ENCODE results near the gene HLF.

The HLF gene

DNA sequence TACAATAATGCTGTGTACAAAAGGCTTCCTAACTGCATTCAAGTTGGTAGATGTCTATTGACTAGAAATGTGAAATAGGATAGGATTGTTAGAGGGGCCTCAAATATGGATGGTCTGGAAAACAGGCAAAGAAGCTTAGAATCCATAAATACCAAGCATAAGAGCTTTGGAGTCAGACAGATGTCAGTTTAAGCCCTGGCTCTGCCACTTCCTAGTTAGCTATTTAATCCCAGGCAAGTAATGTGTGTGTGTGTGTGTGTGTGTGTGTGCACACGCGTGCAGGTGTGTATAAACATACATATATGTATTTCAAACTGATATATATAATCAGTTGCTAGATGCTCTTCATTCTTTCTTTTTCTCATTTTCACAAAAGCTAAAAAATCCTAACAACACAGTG is 90.2 kb downstream of the HLF start:
- no peak for DNase-seq (ENCODE audit: low read depth in 3 of 3)

DNA sequence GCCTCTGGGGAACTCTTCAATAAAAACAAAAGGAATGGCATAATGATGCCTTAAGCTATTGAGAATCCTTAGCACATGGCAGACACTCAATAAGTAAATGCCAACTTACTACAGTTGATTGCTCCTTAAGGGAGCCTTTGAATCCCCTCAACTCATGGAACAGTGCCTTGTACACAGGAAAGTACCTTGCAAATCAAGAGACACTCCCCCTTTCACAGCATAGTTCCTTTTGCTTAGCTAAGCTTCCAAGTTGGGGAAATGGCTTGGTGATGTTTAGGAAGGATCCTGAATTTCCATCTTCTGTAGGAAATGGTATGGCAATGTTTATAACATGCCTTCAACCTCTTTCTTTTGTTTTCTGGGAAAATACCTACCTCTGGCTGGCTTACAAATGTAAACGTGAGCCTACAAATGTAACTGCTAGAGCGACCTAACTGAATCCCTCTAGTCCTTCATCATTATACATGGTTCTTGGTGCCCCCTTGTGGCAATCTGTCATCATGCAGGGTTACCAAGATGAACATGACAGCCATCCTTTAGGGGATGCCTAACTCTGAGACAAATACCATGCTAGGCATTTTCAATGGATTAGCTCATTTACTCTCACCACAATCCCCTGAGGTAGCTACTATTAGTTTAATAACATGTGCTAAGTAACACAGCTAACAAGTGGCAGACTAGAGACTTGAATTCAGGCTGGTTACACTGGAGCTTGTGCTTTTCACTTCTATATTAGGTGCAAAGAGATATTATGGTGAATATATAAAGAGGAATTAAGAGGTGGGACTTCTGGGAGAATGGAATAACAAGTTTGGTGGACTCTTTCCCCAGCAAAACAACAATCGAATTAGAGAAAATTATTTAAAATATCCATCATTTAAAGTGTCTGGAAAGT is 91.9 kb downstream of the HLF start:
- peak; percentile 35 to 66 (median 48) for DNase-seq (ENCODE audit: low read depth in 3 of 3)

DNA sequence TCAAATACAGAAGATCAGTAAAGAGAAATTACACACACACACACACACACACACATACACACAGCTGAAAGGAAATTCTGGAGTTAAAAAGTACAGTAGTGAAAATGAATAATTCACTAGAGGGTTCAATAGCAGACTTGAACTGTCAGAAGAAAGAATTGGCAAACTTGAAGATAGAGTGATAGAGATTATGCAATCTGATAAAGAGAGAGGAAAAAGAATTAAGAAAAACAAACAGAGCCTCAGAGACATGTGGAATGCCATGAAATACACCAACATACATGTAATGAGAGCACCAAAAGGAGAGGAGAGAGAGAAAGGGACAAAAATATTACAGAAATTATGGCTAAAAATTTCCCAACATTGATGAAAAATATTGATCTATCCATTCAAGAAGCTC is 96.2 kb downstream of the HLF start:
- no peak for DNase-seq (ENCODE audit: low read depth in 3 of 3)

DNA sequence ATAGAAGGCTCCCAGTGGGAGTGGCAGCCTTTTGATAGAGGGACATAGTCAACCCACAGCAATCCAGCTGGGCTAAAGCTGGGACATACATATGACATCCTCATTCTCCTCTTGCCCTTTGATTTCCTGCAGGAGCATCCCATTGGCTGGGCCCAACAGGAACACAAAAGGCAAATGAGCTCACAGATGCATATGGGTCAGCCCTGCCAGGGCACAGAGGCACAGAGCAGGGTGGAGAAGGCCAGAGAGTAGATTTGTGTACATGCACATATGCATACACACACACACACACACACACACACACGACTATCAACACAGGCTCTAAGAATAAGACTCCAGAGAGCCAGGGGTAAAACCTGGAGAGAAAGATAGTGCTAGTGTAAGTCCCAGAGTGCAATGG is 98.3 kb downstream of the HLF start:
- DNase-seq (ENCODE audit: low read depth in 3 of 3), result no peak

DNA sequence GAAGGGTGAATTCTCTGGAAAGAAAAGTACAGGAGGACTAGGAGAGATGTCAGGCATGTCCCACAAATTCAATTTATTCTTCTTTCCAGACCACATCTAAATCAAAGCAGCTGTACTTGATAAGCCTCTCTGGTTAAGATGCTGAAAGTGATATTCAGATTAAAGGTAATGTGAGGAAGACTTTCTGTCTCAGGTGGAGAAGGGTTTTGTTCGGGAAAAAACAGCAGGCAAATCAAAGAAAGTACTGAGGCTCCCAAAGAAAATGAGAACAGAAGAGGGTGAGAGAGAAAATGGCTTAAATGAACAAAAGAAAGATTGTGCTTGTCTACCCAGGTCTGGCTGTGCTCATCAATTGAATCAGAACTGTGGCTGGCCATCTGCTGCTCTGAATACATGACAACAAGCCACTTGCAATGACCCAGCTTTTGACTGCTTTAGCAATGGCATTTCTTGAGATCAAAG is 101.3 kb downstream of the HLF start:
- no peak for DNase-seq (ENCODE audit: low read depth in 3 of 3)

DNA sequence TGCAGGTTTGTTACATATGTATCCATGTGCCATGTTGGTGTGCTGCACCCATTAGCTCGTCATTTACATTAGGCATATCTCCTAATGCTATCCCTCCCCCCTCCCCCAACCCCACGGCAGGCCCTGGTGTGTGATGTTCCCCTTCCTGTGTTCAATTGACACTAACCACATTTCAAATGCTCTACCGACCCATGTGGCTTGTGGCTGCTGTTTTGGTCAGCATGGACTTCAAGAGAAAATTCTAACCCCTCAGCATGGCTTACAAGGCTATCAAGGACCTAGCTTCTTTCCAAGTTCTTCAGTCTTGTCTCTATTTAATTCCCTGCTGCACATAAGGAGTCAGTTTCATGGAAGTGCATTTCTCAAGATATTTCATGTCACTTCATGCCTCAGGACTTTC is 103.9 kb downstream of the HLF start:
- no peak for DNase-seq (ENCODE audit: low read depth in 3 of 3)

Data from stimulated activated CD4-positive, alpha-beta T cell treated with anti-CD3 and anti-CD28 coated beads, TNF-alpha, amount 100 ng/mL, for 24 hours (primary cell).